HG03378 (cell line): ENCODE results near the gene ADAM22.

Experiments
- ATAC-seq: cut with Tn5 transposase; IDR thresholded peaks from one replicate; pipeline ENCODE4 v1.9.1; 2021; ENCODE audit warnings: mild to moderate bottlenecking, moderate library complexity; ENCODE audit not compliant: unreplicated experiment

Gene ADAM22

DNA sequence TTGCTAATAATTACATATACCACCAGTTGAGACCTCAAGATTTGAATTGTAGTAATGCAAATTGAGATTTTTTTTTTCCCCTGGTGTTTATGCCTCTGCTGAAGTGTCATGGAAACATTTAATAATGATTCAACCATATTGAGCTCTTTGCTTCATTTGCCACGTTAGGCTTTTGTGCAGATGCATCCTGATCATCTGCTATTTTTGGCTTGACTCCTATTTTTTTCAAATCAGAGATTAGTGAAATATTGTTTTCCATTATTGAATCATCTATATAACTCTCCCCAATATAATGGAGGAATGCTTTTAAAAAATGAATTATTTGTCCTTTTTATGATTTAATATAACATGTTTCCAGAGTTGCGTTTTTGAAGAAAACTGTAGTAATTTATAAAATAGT is 170.7 kb downstream of the ADAM22 start:
- ATAC-seq = no peak

DNA sequence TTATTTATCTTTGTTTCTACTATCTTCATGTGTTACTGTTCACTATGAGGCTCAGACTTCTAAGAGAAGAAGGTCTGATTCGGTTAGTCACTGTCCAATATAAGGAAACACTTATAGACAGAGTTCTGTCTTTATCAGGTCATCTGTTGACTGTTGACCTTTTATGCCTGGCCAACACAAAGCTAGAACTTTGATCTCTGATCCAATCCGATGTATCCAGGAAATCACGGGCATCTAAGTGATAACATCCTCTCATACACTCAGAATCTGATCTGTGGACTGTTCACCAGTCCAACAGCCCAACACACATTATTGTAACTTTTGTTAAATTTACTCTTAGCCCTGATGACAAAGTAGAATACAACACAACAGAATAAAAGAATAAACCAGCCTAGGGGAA is 171.2 kb downstream of the ADAM22 start:
- ATAC-seq = no peak

DNA sequence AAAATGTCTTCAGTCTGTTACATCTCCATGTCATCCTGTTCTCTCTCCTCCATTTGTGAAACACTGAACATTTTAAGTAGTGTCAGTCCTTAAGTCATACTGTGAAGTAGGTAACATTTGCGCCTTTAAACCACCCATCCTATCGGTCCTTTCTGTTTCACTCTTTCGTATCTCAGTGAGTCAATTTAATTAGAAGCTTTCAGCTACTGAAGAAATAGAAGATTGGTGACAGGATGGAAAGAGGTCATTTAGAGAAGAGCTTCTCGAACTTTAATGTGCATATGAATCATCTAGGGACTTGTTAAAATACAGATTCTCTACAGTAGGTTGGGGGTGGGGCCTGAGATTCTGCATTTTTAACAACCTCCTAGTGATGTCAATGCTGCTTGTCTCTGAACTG is 172.4 kb downstream of the ADAM22 start:
- ATAC-seq = no peak

DNA sequence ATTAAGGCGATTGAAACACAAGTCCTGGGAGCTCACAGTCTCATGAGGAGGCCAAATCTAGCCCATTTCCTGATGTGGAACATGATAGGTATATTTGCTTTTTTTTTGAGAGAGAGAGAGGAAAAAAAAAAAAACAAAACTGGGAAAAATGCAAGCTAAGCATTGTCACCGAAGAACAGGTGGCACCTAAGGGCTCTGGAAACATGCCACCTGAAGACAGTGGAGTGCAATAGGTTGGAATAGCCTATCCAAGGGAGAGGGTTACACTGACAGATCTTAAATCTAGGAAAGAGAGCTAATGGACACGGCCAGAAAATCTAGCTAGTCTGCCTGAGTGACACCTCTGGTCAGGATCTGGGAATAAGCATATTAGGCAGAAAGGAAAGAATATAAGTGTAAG is 175.6 kb downstream of the ADAM22 start:
- ATAC-seq = no peak

DNA sequence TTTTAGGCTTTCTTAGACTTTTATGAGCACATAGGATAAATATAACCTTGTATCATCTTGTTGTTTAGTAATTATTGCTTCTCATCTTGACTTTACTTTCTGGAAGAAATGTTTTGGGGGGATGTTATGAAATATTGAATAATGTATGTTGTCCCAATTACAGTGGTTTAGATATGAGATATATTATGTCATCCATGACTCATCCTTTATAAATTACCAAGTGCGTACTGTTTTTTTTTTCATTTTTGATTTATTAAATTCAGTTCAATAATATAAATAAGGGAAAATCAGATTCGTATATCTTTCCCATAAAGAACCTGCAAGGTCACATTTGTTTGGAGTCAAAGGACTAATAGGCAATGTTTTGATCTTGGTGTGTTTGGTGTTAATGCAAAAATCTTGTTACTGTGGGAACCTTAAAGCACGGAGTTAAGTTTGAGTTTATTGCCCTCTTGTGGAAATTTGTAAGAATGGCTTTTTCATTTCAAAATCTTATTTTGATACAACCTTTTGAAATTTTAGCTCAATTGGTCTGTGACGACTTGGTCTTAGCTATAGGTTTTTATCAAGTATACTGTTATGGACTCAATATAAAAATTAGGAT is 177.2 kb downstream of the ADAM22 start:
- no peak for ATAC-seq

DNA sequence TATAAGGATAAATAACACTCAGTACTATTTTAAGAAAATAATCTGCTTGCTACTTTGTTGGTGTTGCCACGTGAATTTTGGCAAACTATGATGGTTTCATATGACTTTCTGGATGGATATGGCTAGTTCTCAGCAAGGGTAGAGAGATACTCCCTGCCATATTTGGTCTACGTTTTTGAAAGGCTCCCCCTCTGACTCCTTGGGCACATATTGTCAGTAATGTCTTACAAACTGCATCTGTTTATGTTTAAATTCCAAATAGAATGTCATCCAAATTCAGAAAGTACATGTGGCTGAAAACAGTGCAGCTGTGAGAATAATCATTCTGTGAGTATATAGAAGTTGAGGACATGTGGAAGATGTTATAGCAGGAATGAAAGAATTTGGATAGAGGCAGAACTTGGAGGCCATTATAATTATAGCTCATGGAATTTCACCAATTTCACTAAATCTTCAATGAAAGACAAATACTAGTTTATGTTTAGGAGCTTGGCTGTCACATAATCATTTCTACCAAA is 178.0 kb downstream of the ADAM22 start:
- ATAC-seq = no peak

DNA sequence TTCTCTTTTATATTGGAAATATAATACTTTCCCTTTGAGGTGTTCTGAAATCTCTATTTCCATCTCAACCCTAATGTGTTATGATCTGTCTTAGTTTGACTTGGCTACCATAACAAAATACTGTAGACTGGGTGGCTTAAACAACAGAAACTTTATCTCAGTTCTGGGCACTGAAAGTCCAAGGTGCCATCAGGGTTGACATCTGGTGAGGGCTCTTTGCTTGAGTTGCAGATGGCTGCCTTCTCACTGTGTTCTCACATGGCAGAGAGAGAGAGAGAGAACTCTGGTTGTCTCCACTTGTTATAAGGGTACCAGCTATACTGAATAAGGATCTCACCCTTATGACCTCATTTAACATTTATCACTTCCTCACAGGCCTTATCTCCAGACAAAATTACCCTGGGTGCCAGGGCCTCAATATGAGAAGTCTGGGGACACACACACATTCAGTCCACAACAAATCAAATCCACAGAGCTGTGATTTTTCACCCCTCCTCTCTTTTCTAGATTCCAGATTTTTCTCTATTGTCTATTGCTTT is 181.3 kb downstream of the ADAM22 start:
- no peak for ATAC-seq

DNA sequence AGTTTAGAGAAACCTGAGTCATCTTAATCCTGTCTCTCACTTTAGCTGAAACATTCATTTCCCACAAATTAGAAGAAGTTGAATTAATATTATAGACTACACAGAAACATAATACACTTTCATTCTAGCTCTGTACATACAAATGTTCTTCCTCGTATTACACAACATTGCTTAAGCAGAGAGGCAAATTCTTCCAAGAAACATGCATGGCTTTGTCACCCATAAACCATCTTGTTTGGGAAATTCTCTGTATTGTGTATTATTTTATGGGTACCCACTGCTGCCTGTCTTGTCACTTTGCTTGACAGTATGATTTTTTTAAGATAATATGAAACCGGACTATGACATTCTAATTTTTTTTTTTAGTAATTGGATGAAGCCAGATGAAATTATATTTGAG is 181.8 kb downstream of the ADAM22 start:
- ATAC-seq = no peak

DNA sequence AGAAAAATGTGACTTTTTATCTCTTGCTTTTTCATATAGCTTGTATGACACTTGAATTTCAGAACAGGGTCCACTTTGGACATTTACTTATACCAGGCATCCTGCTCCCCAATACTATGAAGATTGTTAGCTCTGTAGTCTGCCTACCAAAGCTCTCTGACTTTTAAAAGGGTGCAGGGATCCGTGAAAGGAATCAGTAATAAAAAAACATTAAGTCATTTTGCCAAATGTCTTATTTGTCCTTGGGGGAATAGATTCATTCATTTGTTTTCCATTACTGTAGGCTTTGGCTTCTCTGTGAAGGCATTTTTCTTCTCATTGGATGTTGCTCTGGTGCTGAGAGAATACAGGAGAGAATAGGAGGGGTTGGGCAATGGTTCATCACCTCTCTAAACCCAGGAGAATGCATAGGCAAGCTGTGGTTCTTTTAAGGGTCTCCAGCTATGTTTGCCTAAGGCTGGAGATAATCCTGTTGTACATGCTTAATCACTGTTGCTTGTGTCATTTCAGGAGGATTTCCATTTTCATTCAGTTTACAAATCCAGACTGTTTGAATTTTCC is 182.3 kb downstream of the ADAM22 start:
- no peak for ATAC-seq

DNA sequence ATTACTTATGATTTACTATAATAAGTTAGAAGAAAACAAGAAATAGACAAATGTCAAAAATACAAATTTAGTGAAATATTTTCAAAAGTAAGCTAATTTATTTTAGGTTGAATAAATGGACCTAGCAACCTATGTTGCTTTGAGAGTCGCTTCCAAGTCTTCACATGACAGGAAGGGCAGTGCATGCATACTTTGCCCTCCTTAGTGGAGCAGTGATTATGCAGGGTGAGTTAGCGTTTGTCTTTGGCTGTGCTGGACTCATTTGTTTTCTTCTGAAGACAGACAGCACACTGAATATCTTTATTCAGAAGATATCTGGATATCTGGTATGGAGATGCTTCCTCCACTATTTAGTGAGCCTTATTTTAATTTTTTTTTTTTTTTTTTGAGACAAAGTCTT is 183.3 kb downstream of the ADAM22 start:
- no peak for ATAC-seq

DNA sequence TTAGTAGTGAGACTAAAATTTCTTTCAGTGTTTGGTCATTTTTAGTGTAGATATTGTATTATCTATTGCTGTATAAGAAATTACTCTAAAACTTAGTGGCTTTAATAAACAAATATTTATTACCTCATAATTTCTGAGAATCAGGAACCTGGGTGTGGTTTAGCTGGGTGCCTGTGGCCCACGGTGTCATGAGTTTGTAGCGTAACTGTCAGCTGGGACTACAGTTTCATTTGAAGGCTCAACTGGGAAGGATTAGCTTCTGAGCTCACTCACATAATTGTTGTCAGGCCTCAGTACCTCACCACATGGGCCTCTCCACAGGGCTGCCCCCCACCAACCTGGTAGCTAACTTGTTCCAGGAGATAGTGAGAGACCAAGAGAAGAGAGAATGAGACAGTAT is 187.3 kb downstream of the ADAM22 start:
- no peak for ATAC-seq

DNA sequence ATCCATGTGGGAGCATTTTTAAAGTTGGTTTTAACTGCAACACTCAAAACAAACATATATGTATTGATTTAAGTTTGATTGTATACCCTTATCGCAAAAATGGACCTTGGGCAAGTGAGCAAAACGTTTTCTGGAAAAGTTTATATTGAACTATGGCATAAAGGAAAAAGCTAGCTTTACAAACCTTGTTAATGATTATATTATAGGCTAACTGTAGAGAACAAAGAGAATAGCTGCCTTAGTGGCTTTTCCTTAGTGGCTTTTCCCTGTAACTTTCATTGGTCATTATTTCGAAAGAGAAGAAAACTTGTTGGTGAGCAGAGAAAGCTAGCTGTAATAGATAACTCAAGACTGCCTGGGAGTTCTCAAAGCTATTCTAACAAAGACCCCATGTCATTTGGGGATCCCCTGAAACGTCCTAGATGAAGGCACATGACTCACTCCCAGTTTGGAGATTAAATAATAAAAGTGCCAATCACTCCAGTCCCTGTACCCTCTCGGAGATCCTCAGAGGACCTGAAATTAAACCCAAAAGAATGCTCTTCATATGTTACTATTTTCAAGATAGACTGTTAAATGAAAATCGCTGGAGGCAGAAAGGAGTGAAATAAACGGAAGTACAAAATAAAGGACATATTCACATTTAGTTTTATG is 193.7 kb downstream of the ADAM22 start:
- no peak for ATAC-seq

DNA sequence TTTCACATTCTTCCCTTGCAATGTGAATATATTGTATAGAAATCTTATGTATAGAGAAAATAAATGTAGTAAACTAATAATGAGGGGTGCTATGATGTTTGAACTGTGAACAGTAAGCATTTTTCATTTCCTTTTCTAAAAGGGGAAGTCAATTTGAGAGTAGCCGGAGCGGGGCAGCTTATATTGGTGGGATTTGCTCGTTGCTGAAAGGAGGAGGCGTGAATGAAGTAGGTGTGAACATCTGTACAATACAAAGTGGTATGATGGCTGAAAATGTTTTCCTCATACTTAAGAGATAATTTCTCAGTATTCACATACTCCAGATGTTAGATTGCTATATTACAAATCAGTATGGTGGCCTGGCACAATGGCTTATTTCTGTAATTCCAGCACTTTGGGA is 198.7 kb downstream of the ADAM22 start:
- ATAC-seq = peak; percentile 95

DNA sequence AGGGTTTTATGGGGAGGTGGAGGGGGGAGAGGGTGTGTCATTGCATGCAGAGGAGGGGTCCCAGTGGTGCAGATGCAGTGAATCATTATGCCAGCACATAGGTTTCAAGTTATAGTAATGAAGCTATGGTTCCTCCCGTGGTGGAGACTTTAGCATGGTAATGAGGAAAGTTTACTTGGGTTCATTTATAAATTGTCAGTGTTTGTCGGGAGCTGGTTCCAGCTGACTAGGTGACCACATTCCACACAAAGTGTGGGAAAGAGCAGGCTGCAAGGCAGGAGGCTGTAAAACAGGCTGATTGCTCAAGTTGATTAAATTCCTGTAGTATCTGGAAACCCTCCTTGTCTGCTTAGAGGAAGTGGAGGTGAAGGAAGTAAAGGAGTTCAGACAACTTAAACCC is 206.9 kb downstream of the ADAM22 start:
- no peak for ATAC-seq

DNA sequence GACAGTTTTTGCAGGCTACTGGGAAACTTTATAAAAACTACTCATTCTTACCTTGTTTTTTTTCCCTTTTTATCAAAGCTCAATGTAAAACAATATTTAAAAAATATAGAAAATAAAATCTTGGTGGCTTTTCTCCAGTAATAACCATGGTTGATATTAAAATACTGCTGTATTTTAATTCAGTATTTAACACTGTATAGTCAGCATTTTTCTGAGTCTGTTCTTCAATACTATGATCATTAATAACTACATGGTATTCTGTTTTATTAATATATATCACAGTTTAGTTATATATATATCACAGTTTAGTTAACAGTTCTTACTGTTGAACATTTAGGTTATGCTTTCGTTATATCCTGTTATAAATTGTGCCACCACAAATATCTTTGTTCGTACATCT is 207.4 kb downstream of the ADAM22 start:
- ATAC-seq = no peak

DNA sequence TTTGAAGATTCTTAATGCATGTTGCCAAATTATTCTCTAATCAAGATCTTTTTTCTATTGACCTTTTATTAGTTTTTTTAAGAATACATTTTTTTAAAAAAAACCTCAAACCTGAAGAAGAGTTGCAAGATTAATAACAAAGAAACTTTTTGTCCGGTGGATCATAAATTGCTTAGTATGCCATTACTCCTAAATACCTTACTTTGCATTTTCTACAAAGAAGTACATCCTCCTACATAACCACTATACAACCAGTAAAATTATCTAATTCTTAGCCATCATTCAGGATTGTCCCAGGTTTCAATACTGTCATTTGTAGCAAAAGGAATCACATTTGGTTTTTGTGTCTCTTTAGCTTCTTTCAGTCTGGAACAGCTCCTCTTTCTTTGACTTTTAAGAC is 207.9 kb downstream of the ADAM22 start:
- ATAC-seq = no peak

DNA sequence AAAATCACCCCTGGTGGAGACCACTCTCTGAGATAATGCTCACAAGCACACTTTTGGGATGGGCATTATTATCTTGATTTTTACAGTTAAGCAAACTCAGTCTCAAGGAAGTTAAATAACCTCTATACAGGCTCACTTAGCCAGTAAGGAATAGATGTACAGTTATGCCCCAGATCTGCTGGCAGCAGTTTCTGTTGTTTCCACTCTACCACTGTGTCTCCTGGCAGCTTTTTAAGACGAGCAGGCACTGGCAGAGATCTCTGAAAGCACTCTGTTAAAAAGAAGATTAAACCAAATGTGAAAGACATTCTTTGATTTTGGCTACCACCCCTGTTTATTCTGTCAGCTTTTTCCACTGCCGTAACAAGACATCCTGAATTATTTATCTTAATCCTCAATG is 212.6 kb downstream of the ADAM22 start:
- no peak for ATAC-seq

DNA sequence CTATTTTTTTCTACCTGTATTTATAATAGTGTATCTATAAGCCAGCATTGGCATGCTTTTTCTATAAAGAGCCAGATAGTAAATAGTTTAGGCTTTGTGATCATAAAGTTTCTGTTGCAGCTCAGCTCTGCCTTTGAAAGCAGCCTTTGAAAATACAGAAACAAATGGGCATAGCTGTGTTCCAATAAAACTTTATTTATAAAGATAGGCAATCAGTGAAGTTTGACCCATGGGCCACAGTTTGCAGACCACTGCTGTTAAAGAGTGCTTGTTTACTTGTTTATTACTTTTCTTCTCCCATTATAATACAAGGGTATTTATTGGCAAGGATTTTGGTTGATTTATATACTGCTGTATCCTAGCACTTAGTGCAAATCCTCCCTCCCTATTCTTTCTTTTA is 213.3 kb downstream of the ADAM22 start:
- ATAC-seq = no peak

DNA sequence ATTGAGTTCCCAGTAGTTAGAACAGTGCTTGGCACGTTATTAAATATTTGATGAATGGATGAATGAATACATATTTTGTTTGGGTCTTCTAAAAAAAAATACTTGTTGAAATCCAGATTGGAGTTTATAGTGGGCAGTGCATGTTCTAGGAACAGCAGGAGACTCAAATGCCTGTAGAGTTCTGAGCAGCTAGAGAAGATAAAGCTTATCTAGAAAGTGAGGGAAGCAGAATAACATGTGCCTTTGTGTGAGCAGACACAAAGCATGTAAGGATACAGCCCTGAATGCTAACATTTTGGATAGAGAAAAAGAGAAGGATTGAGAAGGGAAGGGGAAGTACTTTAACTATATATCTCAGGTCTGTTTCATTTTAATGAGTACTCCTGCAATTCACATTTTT is 213.9 kb downstream of the ADAM22 start:
- ATAC-seq = no peak

DNA sequence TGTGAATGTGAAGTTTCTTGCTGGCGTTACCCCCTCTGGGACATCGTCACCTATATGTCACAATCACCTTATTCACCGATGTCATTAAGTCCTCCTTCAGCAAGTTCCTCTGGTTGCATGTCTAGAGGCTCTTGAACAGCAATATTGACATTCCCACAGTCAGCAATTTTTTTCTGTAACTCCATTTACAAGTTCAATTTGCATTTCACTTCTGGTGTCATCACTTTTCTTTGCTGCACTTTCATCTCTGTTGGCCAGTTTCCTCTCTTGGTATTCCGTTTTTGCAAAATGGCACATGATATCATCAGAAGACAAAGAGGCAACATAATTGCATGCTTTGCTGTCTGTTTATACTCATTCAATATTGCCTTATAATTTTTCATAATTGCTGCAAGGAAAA is 216.0 kb downstream of the ADAM22 start:
- no peak for ATAC-seq

DNA sequence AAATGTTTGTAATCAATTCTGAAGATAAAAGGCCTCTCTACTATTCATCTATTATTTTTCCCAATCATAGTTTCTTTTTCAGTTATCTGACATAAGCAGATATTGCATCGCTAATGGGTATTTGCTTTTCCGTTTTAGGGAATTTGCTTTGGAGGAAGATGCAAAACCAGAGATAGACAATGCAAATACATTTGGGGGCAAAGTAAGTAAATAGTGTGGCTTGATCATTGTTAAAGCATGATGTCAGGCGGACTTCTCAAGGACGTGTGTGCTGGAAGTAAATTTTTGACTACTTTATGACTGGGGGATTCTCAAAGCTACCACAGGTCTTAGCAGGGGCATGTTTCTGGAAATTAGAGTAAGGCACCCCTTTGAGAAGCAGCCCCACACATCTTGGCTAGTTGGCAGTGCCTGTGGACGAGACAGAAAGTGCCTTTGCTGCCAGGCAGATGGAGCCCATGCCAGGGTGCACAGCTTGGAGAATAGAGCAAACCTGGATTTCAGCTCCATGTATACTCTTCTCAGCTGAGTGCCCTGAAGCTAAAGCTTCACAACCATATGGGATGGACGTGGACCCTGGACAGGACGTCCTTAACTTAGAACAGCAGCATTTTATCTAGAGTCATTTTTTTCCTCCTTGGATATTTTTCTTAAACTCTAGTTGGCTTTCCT is 217.2 kb downstream of the ADAM22 start:
- ATAC-seq = no peak

DNA sequence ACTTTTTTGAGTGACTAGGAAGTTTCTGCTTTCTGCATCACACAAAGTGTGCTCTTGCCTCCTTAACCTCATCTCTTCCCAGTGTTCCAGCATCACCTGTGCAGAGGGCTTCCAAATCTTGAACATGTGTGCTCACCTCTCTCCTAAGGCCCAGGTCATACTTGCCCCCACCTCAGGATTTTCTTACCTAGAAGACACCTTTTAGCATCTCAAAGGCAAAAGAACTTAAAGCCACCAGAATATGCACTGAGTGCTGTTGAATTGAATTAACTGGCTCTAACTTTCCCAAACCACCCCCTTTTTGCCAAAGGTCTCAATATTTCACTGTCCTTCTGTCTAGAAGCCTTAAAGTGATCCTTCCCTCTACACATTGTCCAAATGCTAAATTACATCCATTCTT is 219.3 kb downstream of the ADAM22 start:
- ATAC-seq = no peak
